ENCODE results near the gene PLK4. TPM values are rescaled to one million over a fixed set of nuclear protein-coding genes. Genes with fewer than 3 reads are reported as not detected.
A peak's percentile ranks its signal among the peaks of the same experiment; 100 is the strongest.

Gene PLK4
- total RNA-seq, 1 experiment from 2014 or later = 21.4 TPM

GRCh38 chr4:127843704-127844600 lies 36.7 kb upstream of the PLK4 start:
- Histone ChIP-seq H3K4me1 (ENCODE audit: control insufficient read depth, insufficient read depth, low read length) (no peaks in the 10 kb centered on the region), H3K27me3 (ENCODE audit: control insufficient read depth, insufficient read depth, low read length) (no peaks in the 10 kb centered on the region), H3K27ac (ENCODE audit: low read length) (no peak overlapping the region), H3K4me3 (ENCODE audit: low read depth in 2 of 2, low read length in 2 of 2) (no peak overlapping the region), H3K36me3 (ENCODE audit: control insufficient read depth, insufficient read depth, low read length) (no peaks in the 10 kb centered on the region), H3K9me3 (ENCODE audit: control insufficient read depth, insufficient read depth, low read depth, low read length) (no peaks in the 10 kb centered on the region)
- POLR2A ChIA-PET = interaction anchor here (0.6 kb wide), 1 partner anchor 62 kb away, joined by 4 read pairs; the partner anchor contains the start of gene HSPA4L
- CTCF ChIA-PET = no interaction called here
- peak; percentile 56 for ATAC-seq
- BruUV-seq (replicated peaks) = no TSS peak
- no peak for DNase-seq (ENCODE audit: low read depth, low spot score)
- intact Hi-C loops (cut with micrococcal nuclease; ENCODE audit: unreplicated experiment) = no loop called here
- TF ChIP-seq, protein P1, sequence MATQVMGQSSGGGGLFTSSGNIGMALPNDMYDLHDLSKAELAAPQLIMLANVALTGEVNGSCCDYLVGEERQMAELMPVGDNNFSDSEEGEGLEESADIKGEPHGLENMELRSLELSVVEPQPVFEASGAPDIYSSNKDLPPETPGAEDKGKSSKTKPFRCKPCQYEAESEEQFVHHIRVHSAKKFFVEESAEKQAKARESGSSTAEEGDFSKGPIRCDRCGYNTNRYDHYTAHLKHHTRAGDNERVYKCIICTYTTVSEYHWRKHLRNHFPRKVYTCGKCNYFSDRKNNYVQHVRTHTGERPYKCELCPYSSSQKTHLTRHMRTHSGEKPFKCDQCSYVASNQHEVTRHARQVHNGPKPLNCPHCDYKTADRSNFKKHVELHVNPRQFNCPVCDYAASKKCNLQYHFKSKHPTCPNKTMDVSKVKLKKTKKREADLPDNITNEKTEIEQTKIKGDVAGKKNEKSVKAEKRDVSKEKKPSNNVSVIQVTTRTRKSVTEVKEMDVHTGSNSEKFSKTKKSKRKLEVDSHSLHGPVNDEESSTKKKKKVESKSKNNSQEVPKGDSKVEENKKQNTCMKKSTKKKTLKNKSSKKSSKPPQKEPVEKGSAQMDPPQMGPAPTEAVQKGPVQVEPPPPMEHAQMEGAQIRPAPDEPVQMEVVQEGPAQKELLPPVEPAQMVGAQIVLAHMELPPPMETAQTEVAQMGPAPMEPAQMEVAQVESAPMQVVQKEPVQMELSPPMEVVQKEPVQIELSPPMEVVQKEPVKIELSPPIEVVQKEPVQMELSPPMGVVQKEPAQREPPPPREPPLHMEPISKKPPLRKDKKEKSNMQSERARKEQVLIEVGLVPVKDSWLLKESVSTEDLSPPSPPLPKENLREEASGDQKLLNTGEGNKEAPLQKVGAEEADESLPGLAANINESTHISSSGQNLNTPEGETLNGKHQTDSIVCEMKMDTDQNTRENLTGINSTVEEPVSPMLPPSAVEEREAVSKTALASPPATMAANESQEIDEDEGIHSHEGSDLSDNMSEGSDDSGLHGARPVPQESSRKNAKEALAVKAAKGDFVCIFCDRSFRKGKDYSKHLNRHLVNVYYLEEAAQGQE (IDR thresholded peaks at IDR 0.05; ENCODE audit: insufficient read depth in 1 of 2, low read depth in 2 of 2, low read length in 1 of 2) = no peak
- TF ChIP-seq POLR2AphosphoS5 (IDR thresholded peaks at IDR 0.05; ENCODE audit: low read depth, low read length) (no peak), SIN3A (IDR thresholded peaks at IDR 0.05; ENCODE audit: borderline replicate concordance, insufficient read depth, low read depth, low read length) (no peak), TCF7L2 (IDR thresholded peaks at IDR 0.05; ENCODE audit: low read depth, low read length) (no peak), CTCF (IDR thresholded peaks at IDR 0.05) (no peak)
- in situ Hi-C loops (cut with HindIII; ENCODE audit: low pct_unique_long_range_greater_than_20kb, low sequenced_read_pairs) = no loop called here

DNA sequence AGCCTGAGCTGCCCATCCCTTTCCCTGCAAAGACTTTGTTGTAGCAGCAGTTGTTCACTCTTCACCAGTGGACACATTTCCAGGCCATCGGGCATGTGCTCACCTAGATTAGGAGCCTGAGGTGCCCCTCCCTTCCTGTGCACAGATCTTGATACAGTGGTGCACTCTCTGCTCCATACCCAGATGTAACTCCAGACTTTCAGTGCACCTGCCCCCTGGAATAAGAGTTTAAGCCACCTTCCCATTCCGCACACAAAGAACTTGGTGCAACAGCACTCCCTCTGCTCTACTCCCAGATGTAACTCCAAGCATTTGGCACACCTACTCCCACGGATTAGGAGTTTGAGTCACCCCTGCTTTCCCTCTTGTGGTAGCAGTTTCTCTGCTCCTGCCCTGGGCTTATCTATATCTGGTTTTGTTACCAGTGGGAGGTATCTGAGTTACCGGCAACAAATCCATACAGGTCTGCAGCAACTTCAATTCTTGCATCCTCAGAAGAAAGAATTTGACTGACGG lies 36.0 kb upstream of the PLK4 start:
- BruUV-seq (replicated peaks) = no TSS peak
- Histone ChIP-seq H3K4me3 (ENCODE audit: low read depth in 2 of 2, low read length in 2 of 2) (no peak overlapping the region), H3K27ac (ENCODE audit: low read length) (no peak overlapping the region), H3K9me3 (ENCODE audit: control insufficient read depth, insufficient read depth, low read depth, low read length) (no peaks in the 10 kb centered on the region), H3K27me3 (ENCODE audit: control insufficient read depth, insufficient read depth, low read length) (no peaks in the 10 kb centered on the region), H3K4me1 (ENCODE audit: control insufficient read depth, insufficient read depth, low read length) (no peaks in the 10 kb centered on the region), H3K36me3 (ENCODE audit: control insufficient read depth, insufficient read depth, low read length) (no peaks in the 10 kb centered on the region)
- in situ Hi-C loops (cut with HindIII; ENCODE audit: low pct_unique_long_range_greater_than_20kb, low sequenced_read_pairs) = no loop called here
- ATAC-seq = peak; percentile 42; the same call in 1 of the 2 replicates
- no peak for DNase-seq (ENCODE audit: low read depth, low spot score)
- intact Hi-C loops (cut with micrococcal nuclease; ENCODE audit: unreplicated experiment) = no loop called here
- TF ChIP-seq POLR2AphosphoS5 (IDR thresholded peaks at IDR 0.05; ENCODE audit: low read depth, low read length) (no peak), CTCF (IDR thresholded peaks at IDR 0.05) (no peak)
- TF ChIP-seq, protein P1 (IDR thresholded peaks at IDR 0.05; ENCODE audit: insufficient read depth in 1 of 2, low read depth in 2 of 2, low read length in 1 of 2) = no peak
- CTCF ChIA-PET = no interaction called here
- POLR2A ChIA-PET = no interaction called here
